GM12878 (cell line): ENCODE data around the gene SCN10A. TPM values are rescaled to one million over a fixed set of nuclear protein-coding genes. Genes with fewer than 3 reads are reported as not detected.

Experiments used
- ATAC-seq: fragments of 200-7000 bp; cut with Tn5 transposase; 3 replicates; pipeline ENCODE4 v1.9.1; 2020; ENCODE audit warnings: mild to moderate bottlenecking, moderate library complexity
- BruUV-seq: library from RNA; stranded (reverse); fragments of 400-500 nt; replicated peaks from 2 replicates; lab custom pipeline; 2021; lab: Mats Ljungman, UMichigan
- CTCF ChIA-PET: fragments of 300-600 bp; sonication (Branson Sonifier 250); formaldehyde crosslinking; extraction: SDS; loops from one replicate; lab custom pipeline; 2021; ENCODE audit warnings: inconsistent platforms; lab: Yijun Ruan, JAX
- POLR2A ChIA-PET: fragments of 350-600 bp; formaldehyde crosslinking; extraction: SDS; loops from one replicate; lab custom pipeline; 2021; ENCODE audit warnings: inconsistent platforms; lab: Charles Lee
- RAD21 ChIA-PET: fragments of 300-600 bp; sonication (Branson Sonifier 250); formaldehyde crosslinking; loops from one replicate; lab custom pipeline; 2023; ENCODE audit warnings: antibody characterized with exemption; ENCODE audit not compliant: unreplicated experiment; lab: Charles Lee
- SMC1A ChIA-PET: fragments of 300-600 bp; sonication (Branson Sonifier 250); formaldehyde crosslinking; loops from one replicate; lab custom pipeline; 2023; ENCODE audit not compliant: unreplicated experiment, uncharacterized antibody; lab: Charles Lee
- DNase-seq: peaks from one replicate; pipeline ENCODE4 v3.0.0-alpha.2; 2011; ENCODE audit warnings: low read depth, low spot score
- FAIRE-seq: peaks from 3 replicates; lab custom pipeline; 2011; peaks lifted over from hg19 to GRCh38; lab: Jason Lieb, UNC
- H2AFZ ChIP-seq: 2 replicates; pipeline ENCODE4 v1.6.0; 2011; ENCODE audit warnings: low read depth, low read length, control low read depth; ENCODE audit not compliant: control insufficient read depth
- H3K27ac ChIP-seq: 2 replicates; pipeline ENCODE4 v1.5.1; 2011; ENCODE audit warnings: control low read depth; ENCODE audit not compliant: control insufficient read depth, insufficient read depth
- H3K27me3 ChIP-seq, 2 experiments: replicated peaks in 1 of 2; 2 replicates each; pipeline versions ENCODE4 v1.6.0 to v1.6.1; 2011; ENCODE audit warnings: low read length in 1 of 2; ENCODE audit not compliant: control insufficient read depth in 2 of 2, insufficient read depth in 2 of 2
- H3K36me3 ChIP-seq, 2 experiments: 2 replicates each; pipeline ENCODE4 v1.5.1; 2011; ENCODE audit warnings: low read length in 1 of 2; ENCODE audit not compliant: control insufficient read depth in 2 of 2, insufficient read depth in 2 of 2
- H3K4me1 ChIP-seq: 2 replicates; pipeline ENCODE4 v1.6.1; 2011; ENCODE audit warnings: mild to moderate bottlenecking, low read length, moderate library complexity, mixed read lengths; ENCODE audit not compliant: control insufficient read depth, insufficient read depth
- H3K4me2 ChIP-seq: 2 replicates; pipeline ENCODE4 v1.6.0; 2011; ENCODE audit warnings: control low read depth; ENCODE audit not compliant: control insufficient read depth, insufficient read depth
- H3K4me3 ChIP-seq: fragments of 200-600 bp; sonication (generic); 2 replicates; pipeline ENCODE4 v1.5.1; 2016
- H3K79me2 ChIP-seq: 2 replicates; pipeline ENCODE4 v1.6.0; 2011; ENCODE audit warnings: low read length; ENCODE audit not compliant: control insufficient read depth, insufficient read depth
- H3K9ac ChIP-seq: 2 replicates; pipeline ENCODE4 v1.8.0; 2011; ENCODE audit warnings: low read length, control low read depth, mixed read lengths; ENCODE audit not compliant: control insufficient read depth, insufficient read depth
- H3K9me3 ChIP-seq: replicated peaks from 3 replicates; pipeline ENCODE4 v1.5.1; 2011; ENCODE audit warnings: mild to moderate bottlenecking, low read length; ENCODE audit not compliant: control insufficient read depth, insufficient read depth
- H4K20me1 ChIP-seq: 2 replicates; pipeline ENCODE4 v1.6.0; 2011; ENCODE audit not compliant: control insufficient read depth, insufficient read depth
- BHLHE40 ChIP-seq, 2 experiments: fragments of 450-650 bp in 1 of 2; IDR thresholded peaks; 2 replicates each; pipeline ENCODE4 v1.6.1; 2011 to 2017; ENCODE audit warnings: low read depth in 2 of 2, borderline replicate concordance in 1 of 2, improper control_type of control experiment in 1 of 2, low read length in 1 of 2, mild to moderate bottlenecking in 1 of 2
- EZH2 ChIP-seq: IDR thresholded peaks from 2 replicates; pipeline ENCODE4 v1.6.1; 2012; ENCODE audit warnings: low read depth, mild to moderate bottlenecking, control low read depth, inconsistent platforms, low read length, borderline replicate concordance; ENCODE audit not compliant: control insufficient read depth
- GATAD2B ChIP-seq: fragments of 450-650 bp; conservative IDR thresholded peaks from 2 replicates; pipeline ENCODE4 v1.6.1; 2017; ENCODE audit warnings: low read depth, mild to moderate bottlenecking, moderate library complexity
- IKZF2 ChIP-seq, 2 experiments: fragments of 450-650 bp; IDR thresholded peaks; 2 replicates each; pipeline ENCODE4 v1.6.1; 2017; ENCODE audit warnings: mild to moderate bottlenecking in 2 of 2, moderate library complexity in 2 of 2
- MTA2 ChIP-seq: fragments of 450-650 bp; IDR thresholded peaks from 2 replicates; pipeline ENCODE4 v1.6.1; 2016; ENCODE audit warnings: low read depth, mild to moderate bottlenecking, moderate library complexity
- NFYB ChIP-seq: IDR thresholded peaks from 2 replicates; pipeline ENCODE4 v1.6.1; 2011; ENCODE audit warnings: low read depth, mild to moderate bottlenecking, low read length, improper control_type of control experiment, moderate library complexity; ENCODE audit not compliant: insufficient read depth
- PRDM15 ChIP-seq: fragments of 450-650 bp; formaldehyde crosslinking; IDR thresholded peaks from 2 replicates; pipeline ENCODE4 v1.4.0; 2020; ENCODE audit warnings: mild to moderate bottlenecking, moderate library complexity
- RCOR1 ChIP-seq: conservative IDR thresholded peaks from 2 replicates; pipeline ENCODE4 v1.6.1; 2012; ENCODE audit warnings: low read depth, low read length, improper control_type of control experiment
- SPI1 ChIP-seq: IDR thresholded peaks from 2 replicates; pipeline ENCODE4 v1.6.1; 2011; ENCODE audit warnings: low read depth, mild to moderate bottlenecking, low read length, moderate library complexity, borderline replicate concordance; ENCODE audit not compliant: insufficient read depth
- ZBTB11 ChIP-seq: fragments of 450-650 bp; formaldehyde crosslinking; IDR thresholded peaks from 2 replicates; pipeline ENCODE4 v1.5.0; 2022; ENCODE audit warnings: mild to moderate bottlenecking, missing genetic modification characterization
- WGBS: methylation state at CpG from one replicate; pipeline ENCODE4 v1.1.6; 2016; ENCODE audit warnings: low lambda C conversion rate; ENCODE audit not compliant: insufficient replicate concordance, insufficient coverage; ENCODE audit errors: missing lambda C conversion rate; 5-methylcytosine and 5-hydroxymethylcytosine counted together
- in situ Hi-C: fragments of 300-500 bp; cut with MboI; formaldehyde crosslinking; loops from 9 replicates; pipeline ENCODE4 v1.14.3; 2018; ENCODE audit warnings: mixed read lengths
- intact Hi-C: fragments of 100-400 bp; cut with micrococcal nuclease; formaldehyde crosslinking; loops from one replicate; pipeline ENCODE4 v1.14.2; 2022; ENCODE audit not compliant: unreplicated experiment
- polyA plus RNA-seq, 11 experiments: library from polyadenylated mRNA; depleted of rRNA in 4 of 11; unstranded in 6 of 11; stranded (reverse) in 5 of 11; fragments of >200 nt; fragmentation: Nextera tagmentation in 4 of 11; fragmentation: Illumina TruSeq in 1 of 11; extraction: Ambion mirVana in 4 of 11; extraction: Trizol in 1 of 11; gene quantifications; 1 replicate in 1 of 11; 2 replicates in 10 of 11; pipeline versions ENCODE4 v1.2.1 to v1.2.3, GENCODE V29; 2011 to 2016; ENCODE audit warnings: inconsistent platforms in 2 of 11, missing spikeins in 2 of 11, low read depth in 1 of 11
- total RNA-seq, 4 experiments: library from RNA; depleted of rRNA in 3 of 4; stranded (reverse); fragments of >200 nt in 3 of 4; fragmentation: Illumina TruSeq in 1 of 4; extraction: Trizol in 1 of 4; gene quantifications; 2 replicates each; pipeline versions ENCODE4 v1.2.1 to v1.2.3, GENCODE V29; 2013 to 2021

The SCN10A gene
- total and polyA plus RNA-seq, 10 of the 15 experiments (the other 5 are each of a cell fraction or from before 2014, with no cell fraction given) = not detected

GRCh38 chr3:38743043-38743442, 73.0 kb downstream of the SCN10A start:
- no peak for FAIRE-seq
- in situ Hi-C loops = no loop called here

GRCh38 chr3:38742550-38742949, 73.5 kb downstream of the SCN10A start:
- Histone ChIP-seq H3K4me2 (no peak overlapping the region), H3K4me3 (no peak overlapping the region), H3K79me2 (no peaks in the 10 kb centered on the region), H3K4me1 (no peaks in the 10 kb centered on the region), H3K9me3 (no peaks in the 10 kb centered on the region), H3K9ac (no peak overlapping the region), H4K20me1 (no peaks in the 10 kb centered on the region), H3K27ac (no peak overlapping the region), H3K27me3 (peaks cover 0 to 3% of the 10 kb centered on the region in 2 experiments; a peak in 2 of 4 replicates), H2AFZ (no peak overlapping the region), H3K36me3 (no peaks in the 10 kb centered on the region)
- BruUV-seq = no TSS peak
- intact Hi-C loops = no loop called here
- POLR2A ChIA-PET = no interaction called here
- SMC1A ChIA-PET = no interaction called here
- DNase-seq (no peak), ATAC-seq (no peak), FAIRE-seq (no peak)
- CTCF ChIA-PET = no interaction called here
- in situ Hi-C loops = no loop called here
- 65% methylated on average over 1 of the region's 1 CpG for whole genome bisulfite sequencing
- RAD21 ChIA-PET = interaction anchor here (1.2 kb wide), 1 partner anchor 257 kb away, joined by 4 read pairs; no protein-coding TSS in a partner anchor
- TF ChIP-seq PRDM15 (CRISPR knock-in tag) (no peak), ZBTB11 (CRISPR knock-in tag) (no peak), NFYB (no peak), MTA2 (no peak), GATAD2B (no peak), IKZF2 (IDR thresholded peaks at IDR 0.05) (no peak), EZH2 (no peak), BHLHE40 (IDR thresholded peaks at IDR 0.05; ENCODE audit: borderline replicate concordance in 1 of 2, low read depth in 2 of 2, low read length in 1 of 2) (no peak)

More at GRCh38 chr3:38743043-38743442, 73.0 kb downstream of the SCN10A start:
- no peak overlapping the region for H3K4me2 ChIP-seq
- intact Hi-C loops = no loop called here
- no peaks in the 10 kb centered on the region for H3K4me1 ChIP-seq
- ChIA-PET POLR2A (no interaction called here), SMC1A (no interaction called here), RAD21 (interaction anchor here (1.2 kb wide), 1 partner anchor 257 kb away, joined by 4 read pairs; no protein-coding TSS in a partner anchor), CTCF (no interaction called here)
- WGBS = 19% methylated on average over 7 of the region's 7 CpGs
- H3K4me3 ChIP-seq = no peak overlapping the region
- no peaks in the 10 kb centered on the region for H3K36me3 ChIP-seq
- no peak overlapping the region for H3K27ac ChIP-seq
- no peak overlapping the region for H3K9ac ChIP-seq
- no peaks in the 10 kb centered on the region for H3K79me2 ChIP-seq
- H3K27me3 ChIP-seq = peaks cover 0 to 3% of the 10 kb centered on the region in 2 experiments; a peak in 2 of 4 replicates
- DNase-seq (no peak), ATAC-seq (no peak; the same call in 2 of the 3 replicates)
- TF ChIP-seq SPI1 (peak; percentile 41; the same call in 1 of the 2 replicates), RCOR1 (no peak)
- no peaks in the 10 kb centered on the region for H3K9me3 ChIP-seq
- no TSS peak for BruUV-seq
- H2AFZ ChIP-seq = no peak overlapping the region
- no peaks in the 10 kb centered on the region for H4K20me1 ChIP-seq
